H1 (cell line): ENCODE measurements around the gene MED23.

Experiments used
- ATF3 ChIP-seq: IDR thresholded peaks from 2 replicates; pipeline ENCODE4 v1.6.1; 2011; ENCODE audit warnings: low read depth, mild to moderate bottlenecking, low read length; ENCODE audit not compliant: insufficient read depth
- BACH1 ChIP-seq: IDR thresholded peaks from 2 replicates; pipeline ENCODE4 v1.6.1; 2012; ENCODE audit warnings: low read length, improper control_type of control experiment
- EGR1 ChIP-seq: IDR thresholded peaks from 2 replicates; pipeline ENCODE4 v1.6.1; 2011; ENCODE audit warnings: low read depth, low read length, borderline replicate concordance
- EP300 ChIP-seq, 2 experiments: IDR thresholded peaks; 1 replicate in 1 of 2; 2 replicates in 1 of 2; pipeline ENCODE4 v1.6.1; 2011 to 2012; ENCODE audit warnings: low read depth in 2 of 2, low read length in 2 of 2, mild to moderate bottlenecking in 2 of 2, borderline replicate concordance in 1 of 2, inconsistent platforms in 1 of 2, moderate library complexity in 1 of 2
- EZH2 ChIP-seq: fragments of 200-600 bp; sonication (generic); IDR thresholded peaks from 2 replicates; pipeline ENCODE4 v1.7.1; 2012; ENCODE audit warnings: low read depth, mild to moderate bottlenecking, moderate library complexity, low read length, inconsistent platforms; ENCODE audit not compliant: severe bottlenecking
- GABPA ChIP-seq: IDR thresholded peaks from 2 replicates; pipeline ENCODE4 v1.6.1; 2011; ENCODE audit warnings: mild to moderate bottlenecking, low read length, moderate library complexity, borderline replicate concordance; ENCODE audit not compliant: insufficient read depth
- HDAC2 ChIP-seq, 2 experiments: fragments of 300-600 bp in 1 of 2; sonication (generic) in 1 of 2; IDR thresholded peaks; 2 replicates each; pipeline ENCODE4 v1.6.1; 2011 to 2012; ENCODE audit warnings: low read depth in 2 of 2, low read length in 2 of 2, mild to moderate bottlenecking in 2 of 2, moderate library complexity in 2 of 2, borderline replicate concordance in 1 of 2, inconsistent platforms in 1 of 2
- KDM4A ChIP-seq: IDR thresholded peaks from one replicate; pipeline ENCODE4 v1.7.1; 2012; ENCODE audit warnings: low read depth, mild to moderate bottlenecking, moderate library complexity, low read length, inconsistent platforms; ENCODE audit not compliant: severe bottlenecking
- POLR2AphosphoS5 ChIP-seq: IDR thresholded peaks from 2 replicates; pipeline ENCODE4 v1.6.1; 2011; ENCODE audit warnings: low read depth, low read length
- SP1 ChIP-seq: IDR thresholded peaks from 2 replicates; pipeline ENCODE4 v1.6.1; 2011; ENCODE audit warnings: low read depth, low read length
- SRF ChIP-seq: IDR thresholded peaks from 2 replicates; pipeline ENCODE4 v1.6.1; 2011; ENCODE audit warnings: mild to moderate bottlenecking, low read depth, low read length, moderate library complexity
- ZNF274 ChIP-seq: IDR thresholded peaks from 2 replicates; pipeline ENCODE4 v1.7.0; 2012; ENCODE audit warnings: low read length, borderline replicate concordance; ENCODE audit errors: extremely low read depth
- TF ChIP-seq, protein P1 (sequence below), 3 experiments: IDR thresholded peaks; 1 replicate in 2 of 3; 2 replicates in 1 of 3; pipeline versions ENCODE4 v1.5.1 to v1.6.1; 2011; ENCODE audit warnings: low read length in 3 of 3, mild to moderate bottlenecking in 3 of 3, inconsistent platforms in 2 of 3, low read depth in 1 of 3, moderate library complexity in 1 of 3; ENCODE audit not compliant: insufficient read depth in 1 of 3; ENCODE audit errors: control extremely low read depth in 1 of 3
- TF ChIP-seq, protein P2 (sequence below): IDR thresholded peaks from 2 replicates; pipeline ENCODE4 v1.6.1; 2012; ENCODE audit warnings: low read length, inconsistent platforms

DNA sequence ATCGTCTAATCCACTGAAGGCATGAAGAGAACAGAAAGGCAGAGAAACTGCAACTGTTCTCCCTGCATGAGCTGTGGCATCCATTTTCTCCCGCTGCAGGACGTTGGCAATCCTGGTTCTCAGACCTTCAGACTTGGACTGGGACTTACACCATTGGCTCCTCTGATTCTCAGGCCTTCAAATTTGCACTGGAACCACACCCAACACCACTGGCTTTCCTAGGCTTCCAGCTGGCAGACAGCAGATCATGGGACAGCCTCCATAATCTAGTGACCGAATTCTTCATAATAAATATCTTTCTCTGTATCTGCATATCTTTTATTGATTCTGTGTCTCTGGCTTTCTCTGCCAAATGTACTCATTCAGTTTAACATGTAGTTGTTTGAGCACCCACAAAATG lies 69.1 kb downstream of the MED23 start:
- TF ChIP-seq, protein P1, sequence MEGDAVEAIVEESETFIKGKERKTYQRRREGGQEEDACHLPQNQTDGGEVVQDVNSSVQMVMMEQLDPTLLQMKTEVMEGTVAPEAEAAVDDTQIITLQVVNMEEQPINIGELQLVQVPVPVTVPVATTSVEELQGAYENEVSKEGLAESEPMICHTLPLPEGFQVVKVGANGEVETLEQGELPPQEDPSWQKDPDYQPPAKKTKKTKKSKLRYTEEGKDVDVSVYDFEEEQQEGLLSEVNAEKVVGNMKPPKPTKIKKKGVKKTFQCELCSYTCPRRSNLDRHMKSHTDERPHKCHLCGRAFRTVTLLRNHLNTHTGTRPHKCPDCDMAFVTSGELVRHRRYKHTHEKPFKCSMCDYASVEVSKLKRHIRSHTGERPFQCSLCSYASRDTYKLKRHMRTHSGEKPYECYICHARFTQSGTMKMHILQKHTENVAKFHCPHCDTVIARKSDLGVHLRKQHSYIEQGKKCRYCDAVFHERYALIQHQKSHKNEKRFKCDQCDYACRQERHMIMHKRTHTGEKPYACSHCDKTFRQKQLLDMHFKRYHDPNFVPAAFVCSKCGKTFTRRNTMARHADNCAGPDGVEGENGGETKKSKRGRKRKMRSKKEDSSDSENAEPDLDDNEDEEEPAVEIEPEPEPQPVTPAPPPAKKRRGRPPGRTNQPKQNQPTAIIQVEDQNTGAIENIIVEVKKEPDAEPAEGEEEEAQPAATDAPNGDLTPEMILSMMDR (IDR thresholded peaks at IDR 0.05; ENCODE audit: control extremely low read depth in 1 of 3, insufficient read depth in 1 of 3, low read depth in 1 of 3, low read length in 3 of 3), result no peak
- TF ChIP-seq EZH2 (no peak), ATF3 (no peak), GABPA (no peak), SP1 (no peak), POLR2AphosphoS5 (no peak), ZNF274 (no peak), EGR1 (no peak), KDM4A (no peak), BACH1 (no peak), EP300 (IDR thresholded peaks at IDR 0.05; ENCODE audit: borderline replicate concordance in 1 of 2, low read depth in 2 of 2, low read length in 2 of 2) (no peak), SRF (no peak), HDAC2 (IDR thresholded peaks at IDR 0.05; ENCODE audit: borderline replicate concordance in 1 of 2, low read depth in 2 of 2, low read length in 2 of 2) (no peak)
- TF ChIP-seq, protein P2, sequence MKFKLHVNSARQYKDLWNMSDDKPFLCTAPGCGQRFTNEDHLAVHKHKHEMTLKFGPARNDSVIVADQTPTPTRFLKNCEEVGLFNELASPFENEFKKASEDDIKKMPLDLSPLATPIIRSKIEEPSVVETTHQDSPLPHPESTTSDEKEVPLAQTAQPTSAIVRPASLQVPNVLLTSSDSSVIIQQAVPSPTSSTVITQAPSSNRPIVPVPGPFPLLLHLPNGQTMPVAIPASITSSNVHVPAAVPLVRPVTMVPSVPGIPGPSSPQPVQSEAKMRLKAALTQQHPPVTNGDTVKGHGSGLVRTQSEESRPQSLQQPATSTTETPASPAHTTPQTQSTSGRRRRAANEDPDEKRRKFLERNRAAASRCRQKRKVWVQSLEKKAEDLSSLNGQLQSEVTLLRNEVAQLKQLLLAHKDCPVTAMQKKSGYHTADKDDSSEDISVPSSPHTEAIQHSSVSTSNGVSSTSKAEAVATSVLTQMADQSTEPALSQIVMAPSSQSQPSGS, result no peak
